A549 (cell line): ENCODE results near the gene LRP1. TPM values are rescaled to one million over a fixed set of nuclear protein-coding genes. Genes with fewer than 3 reads are reported as not detected.

Experiments
- ATAC-seq, 2 experiments: fragments of 200-7000 bp in 1 of 2; fragments of >200 bp in 1 of 2; cut with Nextera tagmentation in 1 of 2; cut with Tn5 transposase in 1 of 2; 3 replicates each; pipeline versions ENCODE4 v1.8.0 to v1.9.1; 2018 to 2020; ENCODE audit warnings: mild to moderate bottlenecking in 1 of 2, moderate library complexity in 1 of 2
- CTCF ChIA-PET: fragments of 300-600 bp; sonication (Branson Sonifier 250); formaldehyde crosslinking; extraction: SDS; loops from one replicate; lab custom pipeline; 2021; ENCODE audit warnings: antibody characterized with exemption, inconsistent platforms; lab: Yijun Ruan, JAX
- POLR2A ChIA-PET: fragments of 350-600 bp; formaldehyde crosslinking; extraction: SDS; loops from one replicate; lab custom pipeline; 2021; ENCODE audit warnings: antibody characterized with exemption, inconsistent platforms; lab: Yijun Ruan, JAX
- DNase-seq, 2 experiments: peaks; one replicate each; pipeline versions ENCODE4 v3.0.0 to v3.0.0-alpha.2; 2011 to 2016; ENCODE audit warnings: low read depth in 1 of 2, low spot score in 1 of 2
- FAIRE-seq: peaks from 2 replicates; lab custom pipeline; 2011; peaks lifted over from hg19 to GRCh38; lab: Jason Lieb, UNC
- H3K27ac ChIP-seq, 2 experiments: fragments of >200 bp; sonication (Bioruptor Twin); formaldehyde crosslinking; 3 replicates each; pipeline ENCODE4 v1.5.1; 2016 to 2017
- H3K4me1 ChIP-seq: fragments of >200 bp; sonication (Bioruptor Twin); formaldehyde crosslinking; 3 replicates; pipeline ENCODE4 v1.6.1; 2016
- H3K4me2 ChIP-seq: fragments of >200 bp; sonication (Bioruptor Twin); formaldehyde crosslinking; 3 replicates; pipeline ENCODE4 v1.6.1; 2016
- H3K4me3 ChIP-seq: fragments of >200 bp; sonication (Bioruptor Twin); formaldehyde crosslinking; 3 replicates; pipeline ENCODE4 v1.5.1; 2016
- H3K9me3 ChIP-seq: fragments of >200 bp; sonication (Bioruptor Twin); formaldehyde crosslinking; 3 replicates; pipeline ENCODE4 v1.6.1; 2016
- BCL3 ChIP-seq: fragments of >200 bp; sonication (Bioruptor Twin); formaldehyde crosslinking; IDR thresholded peaks from 3 replicates; pipeline ENCODE4 v1.6.1; 2016
- CEBPB ChIP-seq, 2 experiments: fragments of >200 bp in 1 of 2; sonication (Bioruptor Twin) in 1 of 2; formaldehyde crosslinking in 1 of 2; IDR thresholded peaks; 2 replicates each; pipeline ENCODE4 v1.6.1; 2012 to 2016
- CTCF ChIP-seq: fragments of >200 bp; sonication (Bioruptor Twin); formaldehyde crosslinking; IDR thresholded peaks from 3 replicates; pipeline ENCODE4 v1.5.1; 2016
- EHMT2 ChIP-seq: fragments of 200-600 bp; sonication (generic); IDR thresholded peaks from 2 replicates; pipeline ENCODE4 v1.6.1; 2016; ENCODE audit warnings: antibody characterized with exemption, low read depth, mild to moderate bottlenecking, moderate library complexity
- ESRRA ChIP-seq: fragments of 150-350 bp; IDR thresholded peaks from 2 replicates; pipeline ENCODE4 v1.6.1; 2014; ENCODE audit warnings: mild to moderate bottlenecking, low read length, borderline replicate concordance
- FOSB ChIP-seq: fragments of 250-450 bp; sonication (Bioruptor Pico); IDR thresholded peaks from 2 replicates; pipeline ENCODE4 v1.5.0; 2020; ENCODE audit warnings: mild to moderate bottlenecking, moderate library complexity
- HMGXB4 ChIP-seq: fragments of 250-450 bp; sonication (Bioruptor Pico); IDR thresholded peaks from 2 replicates; pipeline ENCODE4 v1.5.0; 2021; ENCODE audit warnings: mild to moderate bottlenecking, moderate library complexity, borderline replicate concordance
- HOXA7 ChIP-seq: fragments of 250-450 bp; sonication (Bioruptor Pico); IDR thresholded peaks from 2 replicates; pipeline ENCODE4 v1.5.0; 2020; ENCODE audit warnings: mild to moderate bottlenecking, moderate library complexity
- HOXB13 ChIP-seq: fragments of 250-450 bp; sonication (Bioruptor Pico); IDR thresholded peaks from 2 replicates; pipeline ENCODE4 v1.5.0; 2020; ENCODE audit warnings: low read depth, mild to moderate bottlenecking, moderate library complexity
- HOXB5 ChIP-seq: fragments of 250-450 bp; sonication (Bioruptor Pico); IDR thresholded peaks from 2 replicates; pipeline ENCODE4 v1.5.0; 2020; ENCODE audit warnings: mild to moderate bottlenecking, moderate library complexity
- JUN ChIP-seq, 2 experiments: fragments of >200 bp; sonication (Bioruptor Twin); formaldehyde crosslinking; IDR thresholded peaks; 2 replicates in 1 of 2; 3 replicates in 1 of 2; pipeline ENCODE4 v1.6.1; 2016 to 2017
- JUNB ChIP-seq: fragments of >200 bp; sonication (Bioruptor Twin); formaldehyde crosslinking; IDR thresholded peaks from 2 replicates; pipeline ENCODE4 v1.6.1; 2016
- KDM1A ChIP-seq: fragments of 200-600 bp; sonication (generic); IDR thresholded peaks from 2 replicates; pipeline ENCODE4 v1.6.1; 2016; ENCODE audit warnings: low read depth, mild to moderate bottlenecking
- KDM5A ChIP-seq: fragments of 200-600 bp; sonication (generic); IDR thresholded peaks from 2 replicates; pipeline ENCODE4 v1.6.1; 2016; ENCODE audit warnings: antibody characterized with exemption, mild to moderate bottlenecking
- MAX ChIP-seq: IDR thresholded peaks from 2 replicates; pipeline ENCODE4 v1.6.1; 2012
- MAZ ChIP-seq: fragments of 150-350 bp; IDR thresholded peaks from 2 replicates; pipeline ENCODE4 v1.6.1; 2014; ENCODE audit warnings: antibody characterized with exemption, low read depth, low read length, borderline replicate concordance
- MYC ChIP-seq: IDR thresholded peaks from 2 replicates; pipeline ENCODE4 v1.6.1; 2012; ENCODE audit warnings: mild to moderate bottlenecking, inconsistent platforms, low read length, improper control_type of control experiment, borderline replicate concordance
- NPAS2 ChIP-seq: fragments of 250-450 bp; sonication (Bioruptor Pico); IDR thresholded peaks from 2 replicates; pipeline ENCODE4 v1.8.0; 2022; ENCODE audit warnings: mild to moderate bottlenecking, moderate library complexity, borderline replicate concordance
- NR3C1 ChIP-seq: fragments of >200 bp; sonication (Bioruptor Twin); formaldehyde crosslinking; IDR thresholded peaks from 3 replicates; pipeline ENCODE4 v1.6.1; 2017
- PHF8 ChIP-seq: fragments of 200-600 bp; sonication (generic); IDR thresholded peaks from 2 replicates; pipeline ENCODE4 v1.6.1; 2016; ENCODE audit warnings: low read depth, mild to moderate bottlenecking, antibody characterized with exemption, moderate library complexity, borderline replicate concordance
- POLR2A ChIP-seq: IDR thresholded peaks from 2 replicates; pipeline ENCODE4 v1.6.1; 2012; ENCODE audit warnings: mild to moderate bottlenecking, low read length
- RAD21 ChIP-seq, 2 experiments: fragments of >200 bp in 1 of 2; sonication (Bioruptor Twin) in 1 of 2; formaldehyde crosslinking in 1 of 2; IDR thresholded peaks in 1 of 2; conservative IDR thresholded peaks in 1 of 2; 2 replicates in 1 of 2; 3 replicates in 1 of 2; pipeline ENCODE4 v1.6.1; 2012 to 2018; ENCODE audit warnings: inconsistent platforms in 1 of 2
- RARB ChIP-seq: fragments of 250-450 bp; sonication (Bioruptor Pico); IDR thresholded peaks from 2 replicates; pipeline ENCODE4 v1.8.0; 2021; ENCODE audit warnings: mild to moderate bottlenecking, moderate library complexity
- RFX5 ChIP-seq: fragments of 450-650 bp; IDR thresholded peaks from 2 replicates; pipeline ENCODE4 v1.7.1; 2014; ENCODE audit warnings: antibody characterized with exemption, mild to moderate bottlenecking, moderate library complexity
- RNF2 ChIP-seq: fragments of 200-600 bp; sonication (generic); IDR thresholded peaks from 2 replicates; pipeline ENCODE4 v1.6.1; 2016; ENCODE audit warnings: low read depth, mild to moderate bottlenecking, antibody characterized with exemption, moderate library complexity, borderline replicate concordance
- SMC3 ChIP-seq: fragments of >200 bp; sonication (Bioruptor Twin); formaldehyde crosslinking; IDR thresholded peaks from 3 replicates; pipeline ENCODE4 v1.6.1; 2018; ENCODE audit warnings: inconsistent platforms
- TP53 ChIP-seq: fragments of 250-450 bp; sonication (Bioruptor Pico); IDR thresholded peaks from 2 replicates; pipeline ENCODE4 v1.5.0; 2021; ENCODE audit warnings: mild to moderate bottlenecking, moderate library complexity
- USF2 ChIP-seq: fragments of 450-650 bp; IDR thresholded peaks from 2 replicates; pipeline ENCODE4 v1.6.1; 2014; ENCODE audit warnings: antibody characterized with exemption
- ZC3H11A ChIP-seq: fragments of 450-650 bp; IDR thresholded peaks from 2 replicates; pipeline ENCODE4 v1.6.1; 2014; ENCODE audit warnings: antibody characterized with exemption, mild to moderate bottlenecking
- ZFP36 ChIP-seq: fragments of 450-650 bp; IDR thresholded peaks from 2 replicates; pipeline ENCODE4 v1.6.1; 2014; ENCODE audit warnings: borderline replicate concordance; ENCODE audit not compliant: partially characterized antibody
- WGBS: methylation state at CpG from one replicate; pipeline ENCODE4 v1.1.6; 2017; ENCODE audit errors: missing lambda C conversion rate; 5-methylcytosine and 5-hydroxymethylcytosine counted together
- polyA plus RNA-seq, 4 experiments: library from polyadenylated mRNA; depleted of rRNA in 3 of 4; stranded (reverse); fragments of >200 nt; fragmentation: RNase III in 1 of 4; extraction: RNeasy Plus Mini Kit Qiagen cat#74134 plus additional on column Dnase treatment in 1 of 4; gene quantifications; 2 replicates in 3 of 4; 3 replicates in 1 of 4; pipeline ENCODE4 v1.2.3, GENCODE V29; 2011 to 2017
- TF ChIP-seq, protein P1 (sequence below): fragments of 250-450 bp; sonication (Bioruptor Pico); IDR thresholded peaks from 2 replicates; pipeline ENCODE4 v1.5.0; 2020; ENCODE audit warnings: low read depth, mild to moderate bottlenecking, moderate library complexity
- TF ChIP-seq, protein P2 (sequence below): fragments of 150-350 bp; IDR thresholded peaks from 2 replicates; pipeline ENCODE4 v1.6.1; 2014; ENCODE audit warnings: low read depth, mild to moderate bottlenecking, low read length

The LRP1 gene
- polyA plus RNA-seq, 2 of the 4 experiments (the other 2 are of a cell fraction), result 5.6 to 9.4 TPM

- peak overlapping the region; percentile 89 for H3K4me3 ChIP-seq
- peak overlapping the region; percentile 99 for H3K4me2 ChIP-seq
- DNase-seq (peak; percentile 80 to 89), FAIRE-seq (no peak), ATAC-seq (peak; percentile 49 to 75)
- peaks cover 19% of the 10 kb centered on the region for H3K4me1 ChIP-seq
- POLR2A ChIA-PET, result interaction anchor here (0.6 to 6.8 kb wide), 11 partner anchors 9 to 362 kb away, joined by 3 to 143 read pairs (median 5); partner anchors contain the start of genes NACA, NEMP1 and STAT6
- TF ChIP-seq JUN (IDR thresholded peaks at IDR 0.05) (peak; percentile 59 to 63; a peak in 4 of 5 replicates), ZFP36 (no peak), POLR2A (peak; percentile 23; the same call in 1 of the 2 replicates), RFX5 (no peak), ZC3H11A (no peak), CTCF (no peak), PHF8 (peak; percentile 17; the same call in 1 of the 2 replicates), HOXB13 (CRISPR knock-in tag) (no peak), MAX (peak; percentile 49; the same call in 1 of the 2 replicates), HOXB5 (CRISPR knock-in tag) (no peak), NPAS2 (CRISPR knock-in tag) (no peak), CEBPB (IDR thresholded peaks at IDR 0.05) (no peak), RAD21 (conservative IDR thresholded peaks at IDR 0.05 in 1 of 2, IDR thresholded peaks at IDR 0.05 in 1 of 2) (no peak), KDM1A (no peak), FOSB (CRISPR knock-in tag) (no peak), JUNB (no peak), RARB (CRISPR knock-in tag) (no peak), MYC (peak; percentile 64; the same call in 1 of the 2 replicates), TP53 (CRISPR knock-in tag) (no peak), HOXA7 (CRISPR knock-in tag) (no peak), BCL3 (0 out of 3 replicates have a peak, but pooled peaks have one; percentile 11), USF2 (0 out of 2 replicates have a peak, but pooled peaks have one; percentile 6), RNF2 (no peak), MAZ (0 out of 2 replicates have a peak, but pooled peaks have one; percentile 78), NR3C1 (no peak), EHMT2 (no peak), SMC3 (no peak), ESRRA (no peak), KDM5A (no peak), HMGXB4 (CRISPR knock-in tag) (no peak)
- TF ChIP-seq, protein P1, sequence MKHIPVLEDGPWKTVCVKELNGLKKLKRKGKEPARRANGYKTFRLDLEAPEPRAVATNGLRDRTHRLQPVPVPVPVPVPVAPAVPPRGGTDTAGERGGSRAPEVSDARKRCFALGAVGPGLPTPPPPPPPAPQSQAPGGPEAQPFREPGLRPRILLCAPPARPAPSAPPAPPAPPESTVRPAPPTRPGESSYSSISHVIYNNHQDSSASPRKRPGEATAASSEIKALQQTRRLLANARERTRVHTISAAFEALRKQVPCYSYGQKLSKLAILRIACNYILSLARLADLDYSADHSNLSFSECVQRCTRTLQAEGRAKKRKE (CRISPR knock-in tag), result no peak
- TF ChIP-seq, protein P2, sequence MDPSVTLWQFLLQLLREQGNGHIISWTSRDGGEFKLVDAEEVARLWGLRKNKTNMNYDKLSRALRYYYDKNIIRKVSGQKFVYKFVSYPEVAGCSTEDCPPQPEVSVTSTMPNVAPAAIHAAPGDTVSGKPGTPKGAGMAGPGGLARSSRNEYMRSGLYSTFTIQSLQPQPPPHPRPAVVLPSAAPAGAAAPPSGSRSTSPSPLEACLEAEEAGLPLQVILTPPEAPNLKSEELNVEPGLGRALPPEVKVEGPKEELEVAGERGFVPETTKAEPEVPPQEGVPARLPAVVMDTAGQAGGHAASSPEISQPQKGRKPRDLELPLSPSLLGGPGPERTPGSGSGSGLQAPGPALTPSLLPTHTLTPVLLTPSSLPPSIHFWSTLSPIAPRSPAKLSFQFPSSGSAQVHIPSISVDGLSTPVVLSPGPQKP, result no peak
- 2% methylated on average over 25 of the region's 52 CpGs for WGBS
- CTCF ChIA-PET, result interaction anchor here (0.8 to 18.3 kb wide), 9 partner anchors 8 to 655 kb away, joined by 3 to 330 read pairs (median 4); partner anchors contain the start of genes NEMP1 and STAT6
- no peaks in the 10 kb centered on the region for H3K9me3 ChIP-seq
- peak overlapping the region; percentile 96 to 100 for H3K27ac ChIP-seq
Measured at GRCh38 chr12:57087010-57087690, 41.1 kb upstream of the LRP1 start.
